WTC11 (cell line): ENCODE measurements around the gene BICC1.

Source experiments
- ATF1 ChIP-seq: sonication (generic); formaldehyde crosslinking; IDR thresholded peaks from 2 replicates; pipeline ENCODE4 v1.8.1; 2023; ENCODE audit warnings: mild to moderate bottlenecking, moderate library complexity, missing genetic modification reagents
- ATF2 ChIP-seq: sonication (generic); formaldehyde crosslinking; IDR thresholded peaks from 2 replicates; pipeline ENCODE4 v1.8.1; 2022; ENCODE audit warnings: low read depth, missing genetic modification reagents, borderline replicate concordance
- CTCF ChIP-seq: fragments of 200-600 bp; IDR thresholded peaks from 2 replicates; pipeline ENCODE4 v1.8.0; 2022; ENCODE audit warnings: antibody characterized with exemption
- FOXK1 ChIP-seq: sonication (generic); formaldehyde crosslinking; IDR thresholded peaks from 2 replicates; pipeline ENCODE4 v1.8.0; 2022; ENCODE audit warnings: mild to moderate bottlenecking, moderate library complexity, missing genetic modification reagents
- HMGA2 ChIP-seq: fragments of 250-450 bp; sonication (Bioruptor Pico); IDR thresholded peaks from 2 replicates; pipeline ENCODE4 v1.4.0; 2021; ENCODE audit warnings: mild to moderate bottlenecking, moderate library complexity
- IRF2 ChIP-seq: sonication (generic); formaldehyde crosslinking; IDR thresholded peaks from 2 replicates; pipeline ENCODE4 v1.8.0; 2022; ENCODE audit warnings: low read depth, missing genetic modification reagents, borderline replicate concordance
- MAX ChIP-seq: sonication (generic); formaldehyde crosslinking; IDR thresholded peaks from 2 replicates; pipeline ENCODE4 v1.8.0; 2022; ENCODE audit warnings: mild to moderate bottlenecking, missing genetic modification reagents
- NFYB ChIP-seq: sonication (generic); formaldehyde crosslinking; conservative IDR thresholded peaks from 2 replicates; pipeline ENCODE4 v1.8.0; 2022; ENCODE audit warnings: low read depth, missing genetic modification reagents
- NR2C2 ChIP-seq: sonication (generic); formaldehyde crosslinking; IDR thresholded peaks from 2 replicates; pipeline ENCODE4 v1.8.0; 2022; ENCODE audit warnings: mild to moderate bottlenecking, missing genetic modification reagents
- NR3C1 ChIP-seq: sonication (generic); formaldehyde crosslinking; conservative IDR thresholded peaks from 2 replicates; pipeline ENCODE4 v1.8.1; 2023; ENCODE audit warnings: low read depth, mild to moderate bottlenecking, missing genetic modification reagents
- USF1 ChIP-seq: sonication (generic); formaldehyde crosslinking; IDR thresholded peaks from 2 replicates; pipeline ENCODE4 v1.8.0; 2022; ENCODE audit warnings: mild to moderate bottlenecking, missing genetic modification reagents
- USF2 ChIP-seq: sonication (generic); formaldehyde crosslinking; IDR thresholded peaks from 2 replicates; pipeline ENCODE4 v1.8.1; 2023; ENCODE audit warnings: mild to moderate bottlenecking, missing genetic modification reagents, moderate library complexity
- ZMAT4 ChIP-seq: fragments of 250-450 bp; sonication (Bioruptor Pico); IDR thresholded peaks from 2 replicates; pipeline ENCODE4 v1.9.0; 2021; ENCODE audit warnings: mild to moderate bottlenecking
- ZNF263 ChIP-seq: sonication (generic); formaldehyde crosslinking; IDR thresholded peaks from 2 replicates; pipeline ENCODE4 v1.8.1; 2022; ENCODE audit warnings: low read depth, mild to moderate bottlenecking, moderate library complexity, missing genetic modification reagents

GRCh38 chr10:58593008-58593407 lies 80.3 kb downstream of the BICC1 start:
- TF ChIP-seq ZMAT4 (CRISPR knock-in tag) (no peak), CTCF (no peak), NR3C1 (CRISPR knock-in tag) (no peak), FOXK1 (no peak), MAX (CRISPR knock-in tag) (no peak), USF2 (CRISPR knock-in tag) (no peak), USF1 (CRISPR knock-in tag) (no peak), ATF2 (no peak), NR2C2 (no peak), IRF2 (CRISPR knock-in tag) (no peak), ATF1 (CRISPR knock-in tag) (no peak), NFYB (no peak), HMGA2 (CRISPR knock-in tag) (no peak), ZNF263 (CRISPR knock-in tag) (no peak)
